ENCODE results near the gene C1QL2. TPM values are rescaled to one million over a fixed set of nuclear protein-coding genes. Genes with fewer than 3 reads are reported as not detected.

C1QL2 gene
- total RNA-seq, 4 donors from 2014 or later, result not detected

DNA sequence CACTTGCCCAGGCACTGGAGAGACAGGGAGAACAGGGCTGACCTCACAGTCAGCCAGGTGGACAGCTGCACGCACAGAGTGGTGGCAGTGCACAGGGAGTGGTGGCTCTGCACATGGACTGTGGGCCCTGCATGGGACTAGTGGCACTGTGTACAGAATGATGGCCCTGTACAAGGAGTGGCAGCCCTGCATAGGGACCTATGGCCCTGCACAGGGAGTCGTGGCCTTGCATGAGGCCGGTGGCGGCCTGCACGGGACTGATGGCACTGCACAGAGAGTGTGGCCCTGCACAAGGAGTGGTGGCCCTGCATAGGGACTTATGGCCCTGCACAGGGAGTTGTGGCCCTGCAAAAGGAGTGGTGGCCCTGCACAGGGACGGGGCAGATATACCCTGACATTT lies 46.0 kb upstream of the C1QL2 start:
- intact Hi-C loops (cut with DNase I; ENCODE audit: low total_unique reads), result no loop called here
- Histone ChIP-seq H3K4me1 (no peaks in the 10 kb centered on the region), H3K27ac (no peak overlapping the region), H3K36me3 (no peaks in the 10 kb centered on the region), H3K27me3 (no peaks in the 10 kb centered on the region), H3K9me3 (no peaks in the 10 kb centered on the region), H3K4me3 (no peak overlapping the region)
- ATAC-seq (no peak), DNase-seq (no peak)
- in situ Hi-C loops (cut with MboI; ENCODE audit: low sequenced_read_pairs in 4 of 4), result no loop called here
- TF ChIP-seq, protein P1, sequence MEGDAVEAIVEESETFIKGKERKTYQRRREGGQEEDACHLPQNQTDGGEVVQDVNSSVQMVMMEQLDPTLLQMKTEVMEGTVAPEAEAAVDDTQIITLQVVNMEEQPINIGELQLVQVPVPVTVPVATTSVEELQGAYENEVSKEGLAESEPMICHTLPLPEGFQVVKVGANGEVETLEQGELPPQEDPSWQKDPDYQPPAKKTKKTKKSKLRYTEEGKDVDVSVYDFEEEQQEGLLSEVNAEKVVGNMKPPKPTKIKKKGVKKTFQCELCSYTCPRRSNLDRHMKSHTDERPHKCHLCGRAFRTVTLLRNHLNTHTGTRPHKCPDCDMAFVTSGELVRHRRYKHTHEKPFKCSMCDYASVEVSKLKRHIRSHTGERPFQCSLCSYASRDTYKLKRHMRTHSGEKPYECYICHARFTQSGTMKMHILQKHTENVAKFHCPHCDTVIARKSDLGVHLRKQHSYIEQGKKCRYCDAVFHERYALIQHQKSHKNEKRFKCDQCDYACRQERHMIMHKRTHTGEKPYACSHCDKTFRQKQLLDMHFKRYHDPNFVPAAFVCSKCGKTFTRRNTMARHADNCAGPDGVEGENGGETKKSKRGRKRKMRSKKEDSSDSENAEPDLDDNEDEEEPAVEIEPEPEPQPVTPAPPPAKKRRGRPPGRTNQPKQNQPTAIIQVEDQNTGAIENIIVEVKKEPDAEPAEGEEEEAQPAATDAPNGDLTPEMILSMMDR (IDR thresholded peaks at IDR 0.05 in 4 of 5, conservative IDR thresholded peaks at IDR 0.05 in 1 of 5), result no peak
- no peak for TF ChIP-seq POLR2A (IDR thresholded peaks at IDR 0.05)

DNA sequence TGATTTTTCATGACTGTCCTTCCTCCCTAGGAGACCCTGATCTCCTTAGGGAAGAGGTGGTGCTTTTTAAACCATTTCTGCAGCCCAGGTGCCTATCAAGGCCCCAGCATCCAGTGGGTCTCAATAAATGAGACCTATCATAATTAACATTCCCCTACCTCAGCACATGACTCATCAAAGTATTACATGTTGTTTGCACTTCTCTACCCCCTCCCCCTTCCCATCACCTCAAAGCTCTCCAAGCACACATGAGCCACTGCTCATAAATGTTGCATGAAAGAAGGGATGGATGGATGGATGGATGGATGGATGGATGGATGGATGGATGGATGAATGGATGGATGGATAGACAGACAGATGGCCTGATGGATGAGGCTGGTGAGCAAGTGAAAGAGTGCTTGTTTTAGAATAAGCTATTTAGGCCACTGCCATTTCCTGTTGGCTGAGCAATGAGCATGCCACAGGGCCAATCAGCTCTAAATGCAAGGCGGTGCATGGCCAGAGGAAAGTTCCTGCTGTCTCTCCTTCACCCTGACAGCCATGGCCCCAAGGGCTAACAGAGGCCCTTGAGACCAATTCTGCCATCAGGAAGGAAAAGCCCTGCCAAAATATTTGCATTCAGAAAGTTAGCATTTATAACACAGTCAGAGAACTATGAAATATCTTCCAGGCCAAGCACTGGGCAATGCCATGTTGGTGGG lies 44.2 kb upstream of the C1QL2 start:
- H3K4me1 ChIP-seq, result no peaks in the 10 kb centered on the region
- DNase-seq (no peak), ATAC-seq (no peak)
- TF ChIP-seq, protein P1 (IDR thresholded peaks at IDR 0.05 in 4 of 5, conservative IDR thresholded peaks at IDR 0.05 in 1 of 5), result no peak
- TF ChIP-seq POLR2A (IDR thresholded peaks at IDR 0.05), result no peak
- no peak overlapping the region for H3K27ac ChIP-seq
- no peaks in the 10 kb centered on the region for H3K9me3 ChIP-seq
- no peaks in the 10 kb centered on the region for H3K27me3 ChIP-seq
- intact Hi-C loops (cut with DNase I; ENCODE audit: low total_unique reads), result no loop called here
- in situ Hi-C loops (cut with MboI; ENCODE audit: low sequenced_read_pairs in 4 of 4), result no loop called here
- H3K4me3 ChIP-seq, result no peak overlapping the region
- no peaks in the 10 kb centered on the region for H3K36me3 ChIP-seq

DNA sequence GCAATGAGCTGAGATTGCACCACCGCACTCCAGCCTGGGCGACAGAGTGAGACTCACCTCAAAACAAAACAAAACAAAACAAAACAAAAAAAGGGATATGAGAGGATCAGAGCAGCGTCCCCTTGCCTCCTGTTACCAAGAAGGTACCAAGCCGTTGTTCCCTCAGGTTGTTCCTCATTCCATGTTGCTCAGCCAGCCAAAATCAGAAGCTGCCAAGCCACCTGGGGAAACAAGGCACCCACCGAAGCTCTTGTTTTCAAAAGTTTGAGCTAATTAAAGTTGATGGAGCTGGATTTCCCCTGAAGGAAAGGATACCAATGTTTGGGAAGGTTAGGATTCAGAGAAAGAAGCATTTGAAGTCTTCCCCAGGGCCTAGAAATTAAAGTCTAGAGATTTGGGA lies 43.3 kb upstream of the C1QL2 start:
- Histone ChIP-seq H3K4me3 (no peak overlapping the region), H3K9me3 (no peaks in the 10 kb centered on the region), H3K27me3 (no peaks in the 10 kb centered on the region), H3K4me1 (no peaks in the 10 kb centered on the region), H3K27ac (no peak overlapping the region), H3K36me3 (no peaks in the 10 kb centered on the region)
- TF ChIP-seq, protein P1 (IDR thresholded peaks at IDR 0.05 in 4 of 5, conservative IDR thresholded peaks at IDR 0.05 in 1 of 5), result no peak
- no peak for TF ChIP-seq POLR2A (IDR thresholded peaks at IDR 0.05)
- DNase-seq (no peak), ATAC-seq (no peak)
- in situ Hi-C loops (cut with MboI; ENCODE audit: low sequenced_read_pairs in 4 of 4) (no loop called here), intact Hi-C loops (cut with DNase I; ENCODE audit: low total_unique reads) (no loop called here)

DNA sequence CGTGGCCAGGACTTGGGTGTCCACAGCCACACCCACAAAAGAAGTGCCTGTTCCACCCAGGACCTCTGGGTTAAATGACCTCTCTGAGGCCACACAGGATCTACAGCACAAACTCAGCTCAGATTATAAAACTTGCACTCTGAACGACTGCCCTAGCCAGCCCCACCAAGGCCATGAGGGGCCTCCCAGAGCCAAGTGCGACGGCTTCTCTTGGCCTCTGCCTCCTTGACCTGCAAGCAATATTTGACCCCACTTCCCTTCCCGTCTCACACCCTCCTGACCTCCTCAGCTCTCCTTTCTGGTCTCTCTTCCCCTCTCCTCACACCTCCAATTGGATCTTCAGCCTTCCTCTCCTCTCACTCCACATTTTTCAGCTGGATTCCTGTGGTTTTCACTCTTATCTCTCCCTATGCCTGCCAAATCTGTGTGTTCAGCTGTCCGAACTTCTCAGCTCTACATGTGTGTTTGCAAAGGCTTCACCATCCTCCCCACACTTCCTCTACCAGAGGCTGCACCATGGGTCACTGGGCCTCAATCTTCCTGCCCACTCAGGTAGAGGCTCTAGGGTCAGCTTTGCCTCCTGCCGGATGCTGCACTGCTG lies 39.8 kb upstream of the C1QL2 start:
- Histone ChIP-seq H3K9me3 (no peaks in the 10 kb centered on the region), H3K27ac (no peak overlapping the region), H3K4me1 (no peaks in the 10 kb centered on the region), H3K36me3 (no peaks in the 10 kb centered on the region), H3K27me3 (no peaks in the 10 kb centered on the region), H3K4me3 (no peak overlapping the region)
- intact Hi-C loops (cut with DNase I; ENCODE audit: low total_unique reads), result no loop called here
- ATAC-seq (no peak), DNase-seq (no peak)
- in situ Hi-C loops (cut with MboI; ENCODE audit: low sequenced_read_pairs in 4 of 4), result no loop called here
- TF ChIP-seq, protein P1 (IDR thresholded peaks at IDR 0.05 in 4 of 5, conservative IDR thresholded peaks at IDR 0.05 in 1 of 5), result no peak
- no peak for TF ChIP-seq POLR2A (IDR thresholded peaks at IDR 0.05)
